Measurements from ENCODE around the gene LAS1L.
"Not testable (repeated sequence)": the region's sequence is repeated elsewhere in the genome, so short reads cannot be mapped to it uniquely, and the experiment has no call there.

LAS1L gene

GRCh38 chrX:65534450-65535292, at the start of gene LAS1L:
Gene LAS1L, minus strand, starts transcription at chrX:65534787. Its CDS starts 72 bp downstream, at chrX:65534715.
- peak; percentile 91 for DNase-seq (ENCODE audit: low spot score)

DNA sequence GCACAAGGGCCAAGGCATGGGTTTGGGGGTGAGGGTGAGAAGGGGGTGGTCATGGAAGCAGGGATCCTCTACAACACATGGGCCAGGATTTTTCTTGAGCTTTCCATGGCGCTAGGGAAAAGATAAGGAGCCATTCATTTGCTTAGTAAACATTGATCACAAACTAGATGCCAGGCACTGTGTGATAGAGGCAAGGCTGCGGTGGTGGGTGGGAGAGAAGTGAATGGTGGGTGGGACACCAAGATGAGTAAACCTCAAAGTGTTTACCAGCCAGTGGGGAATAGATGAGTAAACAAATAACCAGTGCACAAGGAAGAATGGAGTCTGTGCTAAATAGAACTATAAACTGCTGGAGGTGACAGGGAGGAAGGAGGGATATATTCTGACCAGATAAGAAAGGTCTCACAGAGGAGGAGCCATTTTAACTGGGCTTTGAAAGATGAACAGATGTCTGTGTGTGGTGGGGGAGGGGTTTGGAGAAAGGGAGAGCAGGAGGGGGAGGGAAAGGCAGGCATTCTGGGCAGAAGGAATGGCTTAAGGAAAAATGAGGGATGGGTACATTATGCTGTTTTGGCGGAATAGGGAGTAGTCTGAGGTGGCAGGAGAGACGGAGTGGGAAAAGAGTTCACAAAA, 48.0 kb upstream of the LAS1L start:
- DNase-seq (ENCODE audit: low spot score), result no peak

DNA sequence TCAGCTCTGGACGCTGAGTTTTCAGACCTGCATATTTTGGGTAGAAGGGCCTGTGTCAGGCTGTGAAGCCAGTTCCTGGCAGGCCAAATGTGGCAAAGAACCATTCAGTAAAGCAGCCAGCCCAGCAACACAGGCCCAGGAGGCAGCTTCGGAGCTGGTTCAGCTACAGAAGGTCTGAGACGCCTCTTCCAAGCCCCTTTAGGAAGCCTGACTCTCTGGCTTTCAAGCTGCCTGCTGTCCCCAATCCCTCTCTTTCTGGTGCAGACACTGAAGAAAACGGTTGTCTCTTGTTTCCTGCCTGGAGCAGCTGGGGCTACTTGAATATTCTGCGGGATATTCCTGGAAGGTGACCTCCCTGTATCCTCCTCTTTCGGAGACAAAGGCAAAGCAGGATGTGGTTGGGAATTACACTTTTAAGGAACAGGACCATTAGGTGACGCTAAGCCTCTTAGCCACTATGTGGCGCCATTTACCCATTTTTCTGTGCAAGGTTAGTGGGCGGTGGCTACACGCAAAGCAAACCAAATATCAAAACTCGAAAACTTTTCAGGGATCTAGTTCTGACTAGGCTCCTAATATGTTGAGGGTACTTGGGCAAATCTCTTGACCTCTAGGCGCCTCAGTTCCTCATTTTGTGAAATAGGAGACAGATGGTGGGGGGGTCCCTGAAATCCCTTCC, 47.2 kb upstream of the LAS1L start:
- peak; percentile 54 for DNase-seq (ENCODE audit: low spot score)

GRCh38 chrX:65578346-65578745, 43.8 kb upstream of the LAS1L start:
- DNase-seq (ENCODE audit: low spot score), result no peak

GRCh38 chrX:65576160-65576559, 41.6 kb upstream of the LAS1L start:
- DNase-seq (ENCODE audit: low spot score), result no peak

DNA sequence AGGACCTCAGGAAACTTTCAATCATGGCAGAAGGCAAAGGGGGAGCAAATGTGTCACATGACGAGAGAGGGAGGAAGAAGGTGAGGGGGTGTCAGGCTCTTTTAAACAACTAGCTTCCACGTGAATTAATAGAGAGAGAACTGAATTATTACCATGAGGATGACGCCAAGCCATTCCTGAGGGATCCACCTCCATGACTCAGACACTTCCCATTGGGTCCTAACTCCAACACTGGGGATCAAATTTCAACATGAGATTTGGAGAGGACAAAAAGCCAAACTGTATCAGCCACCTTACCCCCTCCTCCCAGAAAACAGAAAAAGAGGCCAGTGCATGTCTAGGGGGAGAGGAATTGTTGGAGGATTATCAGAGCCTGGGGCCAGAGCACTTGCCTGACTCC, 40.4 kb upstream of the LAS1L start:
- no peak for DNase-seq (ENCODE audit: low spot score)

- no peak for DNase-seq (ENCODE audit: low spot score)
Measured at GRCh38 chrX:65574356-65574755, 39.8 kb upstream of the LAS1L start.

DNA sequence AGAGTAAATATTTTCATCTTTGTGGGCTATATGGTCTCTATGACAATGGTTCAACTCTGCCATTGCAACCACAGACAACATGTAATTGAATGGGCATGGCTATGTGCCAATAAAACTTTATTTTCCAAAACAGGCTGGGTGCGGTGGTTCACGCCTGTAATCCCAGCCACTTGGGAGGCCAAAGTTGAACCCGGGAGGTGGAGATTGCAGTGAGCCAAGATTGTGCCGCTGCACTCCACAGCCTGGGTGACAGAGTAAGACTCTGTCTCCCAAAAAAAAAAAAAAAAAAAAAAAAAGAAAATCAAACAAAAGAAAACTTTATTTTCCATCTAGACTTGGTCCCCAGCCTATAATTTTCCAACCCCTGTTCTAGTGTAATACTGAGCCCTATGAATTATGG, 38.4 kb upstream of the LAS1L start:
- DNase-seq (ENCODE audit: low spot score), result no peak

GRCh38 chrX:65562850-65563249, 28.3 kb upstream of the LAS1L start:
- DNase-seq (ENCODE audit: low spot score), result not testable (repeated sequence)

- DNase-seq (ENCODE audit: low spot score), result no peak
Measured at GRCh38 chrX:65551489-65552339, 17.1 kb upstream of the LAS1L start.

DNA sequence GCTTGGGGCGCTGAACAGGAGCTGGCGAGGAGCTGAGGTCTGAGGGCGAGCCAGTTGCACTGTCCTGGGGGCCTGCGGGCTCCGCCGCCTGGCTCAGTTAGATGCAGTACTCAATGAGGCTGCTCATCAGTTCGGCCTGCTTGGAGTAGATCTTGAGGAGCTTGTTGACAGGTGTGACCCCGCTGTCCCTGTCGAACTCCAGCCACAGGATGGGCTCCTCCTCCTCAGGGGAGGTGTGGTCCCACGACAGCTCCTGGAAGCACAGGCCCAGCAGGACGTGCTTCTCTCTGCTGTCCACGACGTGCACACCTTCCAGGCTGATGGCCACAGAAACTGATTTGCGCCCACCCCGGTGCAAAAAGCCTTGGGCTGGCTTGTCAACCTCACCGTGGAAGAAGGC, 16.5 kb upstream of the LAS1L start:
- DNase-seq (ENCODE audit: low spot score), result no peak

DNA sequence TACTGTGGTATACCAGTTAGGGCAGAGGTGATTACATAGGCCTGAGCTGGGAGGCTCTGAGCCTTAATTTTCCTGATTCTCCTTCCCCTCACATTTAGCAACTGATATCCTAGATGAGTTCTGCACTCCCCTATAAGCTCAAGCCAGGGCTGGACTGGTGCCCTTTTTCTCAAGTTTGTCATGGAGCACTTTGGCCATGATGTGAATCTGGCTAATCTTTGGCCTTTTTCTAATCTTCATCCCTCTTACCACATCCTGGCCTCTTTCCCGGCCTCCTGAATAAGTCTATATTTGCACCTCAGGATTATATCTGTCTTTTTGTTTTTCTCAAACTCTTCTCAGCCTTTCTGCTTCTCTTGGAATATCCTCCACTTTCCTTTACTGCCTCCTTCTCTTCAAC, 10.9 kb upstream of the LAS1L start:
- no peak for DNase-seq (ENCODE audit: low spot score)

DNA sequence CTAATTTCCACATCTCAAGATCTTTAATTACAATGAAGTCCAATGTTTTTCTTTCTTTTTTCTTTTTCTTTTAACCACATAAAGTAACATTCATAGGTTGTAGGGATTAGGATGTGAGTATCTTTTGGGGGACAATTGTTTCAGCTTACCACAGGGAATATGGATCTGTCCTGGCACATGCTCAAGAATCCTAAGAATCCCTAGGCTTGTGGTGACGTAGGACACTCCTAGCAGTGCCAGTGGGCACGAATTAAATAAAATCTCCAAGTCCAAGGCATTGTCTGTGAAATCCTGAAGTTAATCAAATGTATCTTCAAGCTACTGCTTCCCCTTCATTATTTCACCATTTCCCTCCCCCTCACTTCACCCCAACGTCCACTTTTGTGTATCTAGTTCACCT, 2.6 kb upstream of the LAS1L start:
- DNase-seq (ENCODE audit: low spot score), result no peak

DNA sequence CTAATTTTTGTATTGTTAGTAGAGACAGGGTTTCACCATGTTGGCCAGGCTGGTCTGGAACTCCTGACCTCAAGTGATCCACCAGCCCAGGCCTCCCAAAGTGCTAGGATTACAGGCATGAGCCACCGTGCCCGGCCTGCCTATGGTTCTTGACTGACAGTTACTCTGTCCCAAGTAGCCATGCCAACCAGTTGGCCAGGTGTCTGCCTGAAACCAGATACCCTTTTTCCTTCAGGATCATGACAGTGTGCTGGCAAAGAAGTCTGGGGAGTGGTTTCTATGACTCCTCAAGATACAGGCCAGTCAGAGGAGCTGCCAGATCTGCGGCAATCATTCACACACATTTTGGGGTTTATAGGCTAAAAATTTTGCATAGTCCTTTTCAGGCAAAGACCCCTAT, 1.7 kb upstream of the LAS1L start:
- no peak for DNase-seq (ENCODE audit: low spot score)

- DNase-seq (ENCODE audit: low spot score), result no peak
Measured at GRCh38 chrX:65532016-65532415, 2.6 kb downstream of the LAS1L start.

- no peak for DNase-seq (ENCODE audit: low spot score)
Measured at GRCh38 chrX:65528705-65529340, 5.8 kb downstream of the LAS1L start.

DNA sequence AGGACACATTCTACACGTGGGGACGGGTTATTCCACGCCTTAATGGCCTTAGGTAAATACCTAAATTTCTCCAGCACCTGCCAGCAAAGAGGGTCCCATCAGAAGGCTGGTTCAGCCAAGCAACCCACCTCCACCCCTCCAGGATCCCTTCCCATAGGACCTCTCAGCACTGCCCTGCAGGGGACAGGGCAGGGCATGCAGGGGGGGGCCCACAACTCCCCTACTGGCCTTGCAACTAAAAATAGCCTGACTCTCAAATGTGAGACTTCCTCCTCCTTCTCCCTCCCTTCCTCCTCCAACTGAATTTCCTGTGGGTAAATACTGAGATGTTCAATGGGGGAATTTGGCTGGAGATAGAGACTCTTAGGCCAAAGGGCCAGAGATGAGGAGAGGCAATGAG, 6.3 kb downstream of the LAS1L start:
- no peak for DNase-seq (ENCODE audit: low spot score)

GRCh38 chrX:65524139-65524538, 10.4 kb downstream of the LAS1L start:
- no peak for DNase-seq (ENCODE audit: low spot score)

GRCh38 chrX:65522739-65523372, 11.7 kb downstream of the LAS1L start:
- no peak for DNase-seq (ENCODE audit: low spot score)

DNA sequence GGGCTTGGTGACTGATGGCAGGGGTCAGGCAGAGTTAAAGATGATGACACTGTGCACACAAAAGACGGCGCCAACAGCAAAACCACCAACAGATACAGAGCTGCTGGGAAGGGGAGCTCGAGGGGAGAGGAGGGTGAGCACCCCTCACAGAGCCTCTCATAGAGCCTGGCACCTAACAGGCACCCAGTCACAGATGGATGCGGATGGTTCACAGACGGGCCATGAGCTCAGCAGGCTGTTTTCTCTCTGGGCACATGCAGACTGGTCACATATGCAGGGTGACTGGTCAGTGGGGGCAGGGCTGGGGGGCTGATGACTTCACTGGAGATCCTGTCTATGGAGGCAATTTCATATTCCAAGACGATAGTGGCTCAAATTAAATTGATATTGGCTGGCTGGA, 15.1 kb downstream of the LAS1L start:
- DNase-seq (ENCODE audit: low spot score), result not testable (repeated sequence)

DNA sequence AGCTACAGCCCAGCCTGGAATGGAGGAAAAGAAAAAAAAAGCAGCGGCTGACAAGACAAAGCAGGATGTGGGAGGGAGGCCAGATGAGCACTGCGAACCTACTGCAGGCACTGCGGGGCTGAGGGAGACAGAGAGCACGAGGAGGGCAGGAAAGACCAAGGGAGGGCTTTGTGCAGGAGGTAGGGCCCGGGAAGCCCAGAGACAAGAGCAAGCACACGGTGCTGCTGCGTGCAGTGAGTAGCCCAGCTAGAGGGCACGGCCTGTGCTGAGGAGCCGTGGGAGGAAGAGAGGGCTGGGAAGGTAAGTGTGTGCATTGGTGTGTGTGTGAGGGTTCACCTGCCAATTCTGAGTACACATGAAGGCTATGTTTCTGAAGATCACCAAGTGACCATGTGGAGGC, 15.6 kb downstream of the LAS1L start:
- not testable (repeated sequence) for DNase-seq (ENCODE audit: low spot score)

Data from globus pallidus (tissue), 1 donor.